Measurements from ENCODE around the gene NT5C2.
A peak's percentile ranks its signal among the peaks of the same experiment; 100 is the strongest.

NT5C2 gene

DNA sequence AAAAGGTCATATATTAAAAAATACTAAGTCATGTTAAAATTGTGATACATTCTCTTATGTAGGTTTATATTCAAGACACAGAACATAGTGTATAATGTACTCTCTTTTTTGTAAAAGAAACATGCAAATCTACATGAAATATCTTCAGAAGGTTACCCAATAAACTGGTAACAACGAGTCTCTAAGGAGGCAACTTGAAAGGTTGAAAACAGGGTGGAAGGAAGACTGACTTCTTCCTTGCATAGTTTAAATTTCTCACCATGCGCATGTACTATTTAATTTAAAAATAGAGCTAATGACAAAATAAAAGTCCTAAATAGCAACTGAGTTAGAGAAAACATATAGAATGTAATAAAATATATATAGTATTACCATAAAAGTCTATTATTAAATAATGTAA, 132.5 kb downstream of the NT5C2 start:
- no peak for DNase-seq (ENCODE audit: low spot score)

GRCh38 chr10:103058034-103058433, 135.0 kb downstream of the NT5C2 start:
- DNase-seq (ENCODE audit: low spot score) = no peak

DNA sequence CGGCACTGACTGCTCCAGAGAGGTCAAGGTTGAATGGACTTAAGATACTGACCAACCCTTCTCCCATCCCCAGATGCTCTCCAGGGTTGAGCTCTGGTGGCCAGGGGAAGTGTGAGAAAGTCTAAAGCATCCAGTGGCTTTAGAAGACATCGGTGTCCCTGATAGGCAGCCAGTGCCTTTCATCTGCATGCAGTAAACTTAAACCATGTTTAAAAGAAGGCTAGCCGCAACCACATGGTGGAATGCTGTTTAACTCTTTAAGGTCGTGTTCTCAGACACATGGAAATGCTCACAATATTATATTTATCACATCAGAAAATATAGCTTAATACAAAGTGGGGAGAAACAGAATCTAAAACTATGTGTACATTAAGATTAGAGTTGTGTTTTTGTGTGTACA, 138.0 kb downstream of the NT5C2 start:
- DNase-seq (ENCODE audit: low spot score) = no peak

DNA sequence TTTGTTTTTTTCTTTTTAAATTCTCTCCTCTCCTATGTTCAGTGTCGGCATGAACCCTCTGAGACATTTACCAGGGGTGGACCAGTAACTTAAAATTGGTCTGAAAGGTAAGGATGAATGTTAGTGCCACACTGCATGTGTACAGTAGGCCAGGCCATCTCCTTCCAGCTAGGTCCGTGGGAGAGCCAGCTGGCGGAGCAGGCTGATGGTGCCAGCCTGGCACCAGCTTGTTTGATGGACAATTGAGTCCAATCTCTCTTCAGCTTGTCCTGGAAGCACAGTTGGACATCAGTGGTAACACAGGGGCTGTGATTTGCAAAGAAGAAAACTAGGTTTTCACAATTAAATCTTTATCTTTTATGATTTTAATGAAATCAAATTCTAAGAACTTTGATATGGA, 138.5 kb downstream of the NT5C2 start:
- no peak for DNase-seq (ENCODE audit: low spot score)

DNA sequence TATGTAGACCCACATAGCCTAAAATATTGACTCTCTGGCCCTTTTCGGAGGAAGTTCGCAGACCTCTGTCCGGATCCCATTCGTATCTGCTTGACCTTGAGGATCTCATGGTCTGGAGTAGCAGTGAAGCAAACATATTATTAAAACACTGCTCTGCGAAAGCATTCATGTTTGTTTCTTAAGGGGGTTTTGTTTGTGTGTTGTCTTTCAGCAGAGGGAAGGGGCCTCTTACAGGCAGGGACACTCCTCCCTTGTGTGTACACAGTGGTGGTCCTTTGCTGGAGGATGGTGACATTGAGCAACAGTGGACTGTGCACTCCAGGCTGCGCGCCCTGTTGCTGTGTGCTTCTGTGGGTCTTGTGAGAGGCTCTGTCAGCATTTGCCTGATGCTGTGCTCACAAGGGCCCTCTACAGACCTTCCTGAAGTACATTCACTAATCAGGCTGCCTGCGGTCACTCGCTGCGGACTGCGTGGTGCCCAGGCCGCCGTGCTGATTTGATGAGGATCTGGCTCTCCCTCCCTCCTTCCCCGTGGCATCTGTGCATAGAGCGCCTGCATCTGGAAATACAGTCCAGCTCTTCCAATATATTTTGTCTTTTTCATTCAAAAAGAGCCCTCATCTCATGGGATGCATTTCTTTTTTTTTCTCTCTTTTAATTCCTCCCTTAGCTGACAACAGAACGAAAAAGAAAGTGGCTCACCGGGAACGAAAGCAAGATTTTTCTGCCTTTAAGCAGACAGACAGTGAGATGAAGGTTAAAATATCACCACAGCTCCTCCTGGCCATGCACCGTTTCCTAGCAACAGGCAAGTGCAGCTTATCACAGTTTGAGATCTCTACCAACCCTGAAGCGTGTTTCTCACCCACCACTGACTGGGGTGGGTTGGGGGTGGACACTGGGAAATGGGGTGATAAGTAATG, 139.2 kb downstream of the NT5C2 start:
- peak; percentile 82 for DNase-seq (ENCODE audit: low spot score)

- no peak for DNase-seq (ENCODE audit: low spot score)
Measured at GRCh38 chr10:103049237-103049636, 143.8 kb downstream of the NT5C2 start.

DNA sequence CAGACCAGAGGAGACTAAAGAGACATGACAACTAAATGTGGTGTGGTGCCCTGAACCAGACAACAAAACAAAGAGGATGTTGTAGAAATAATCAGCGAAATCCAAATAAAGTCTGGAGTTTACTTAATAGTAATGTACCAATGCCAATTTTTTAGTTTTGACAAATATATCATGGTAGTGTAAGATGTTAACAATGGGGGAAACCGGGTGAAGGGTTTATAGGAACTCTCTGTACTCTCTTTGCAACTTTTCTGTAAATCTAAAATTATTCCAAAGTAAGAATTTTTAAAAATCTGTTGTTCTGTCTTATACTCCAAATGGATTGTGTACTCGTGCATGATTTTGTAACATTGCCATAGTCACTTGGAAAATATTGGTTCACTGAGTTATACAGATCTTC, 145.7 kb downstream of the NT5C2 start:
- no peak for DNase-seq (ENCODE audit: low spot score)

DNA sequence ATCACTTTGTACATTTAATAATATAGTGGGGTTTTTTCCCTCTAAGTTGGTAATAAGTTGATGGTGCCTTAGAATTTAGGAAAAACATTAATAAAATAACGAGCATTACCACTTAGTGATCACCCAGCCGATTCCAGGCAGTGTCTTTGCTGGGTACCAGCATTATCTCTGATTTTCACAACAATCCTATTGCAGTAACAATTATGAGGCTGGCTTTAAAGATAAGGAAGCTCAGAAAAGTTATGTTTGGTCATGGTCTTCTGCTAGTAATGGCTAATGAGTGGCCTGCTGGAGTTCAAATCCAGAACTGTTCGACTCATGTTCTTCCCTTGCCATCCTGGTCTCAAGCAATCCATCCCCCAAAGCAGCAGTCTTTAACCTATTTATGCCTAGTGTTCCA, 147.1 kb downstream of the NT5C2 start:
- DNase-seq (ENCODE audit: low spot score) = no peak

DNA sequence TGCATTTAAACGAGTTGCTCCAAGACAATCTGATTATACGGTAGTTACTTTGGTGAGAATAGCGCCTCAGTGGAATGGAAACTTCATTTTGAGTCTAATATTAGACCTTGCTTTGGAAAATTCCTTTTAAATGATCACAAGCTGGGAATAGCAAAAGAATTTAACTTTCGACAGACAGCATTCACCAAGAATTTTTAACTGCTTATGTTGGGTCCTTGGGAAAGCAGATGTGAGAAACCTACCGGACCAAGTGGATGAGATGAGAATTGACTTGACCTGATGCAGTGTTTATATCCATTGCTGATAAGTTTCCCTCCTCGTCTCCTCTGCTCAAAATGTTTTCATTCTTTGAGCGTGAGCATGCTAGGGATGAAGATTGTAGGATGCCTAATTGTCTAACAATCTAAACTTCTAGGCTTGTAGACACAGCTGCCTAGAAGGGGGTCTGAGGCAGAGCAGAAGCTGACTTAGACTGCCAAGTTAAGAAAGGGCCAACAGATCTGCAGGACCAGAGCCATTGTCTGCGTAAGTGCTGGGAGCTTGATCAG, 148.1 kb downstream of the NT5C2 start:
- no peak for DNase-seq (ENCODE audit: low spot score)

GRCh38 chr10:103042908-103043307, 150.2 kb downstream of the NT5C2 start:
- DNase-seq (ENCODE audit: low spot score) = no peak

DNA sequence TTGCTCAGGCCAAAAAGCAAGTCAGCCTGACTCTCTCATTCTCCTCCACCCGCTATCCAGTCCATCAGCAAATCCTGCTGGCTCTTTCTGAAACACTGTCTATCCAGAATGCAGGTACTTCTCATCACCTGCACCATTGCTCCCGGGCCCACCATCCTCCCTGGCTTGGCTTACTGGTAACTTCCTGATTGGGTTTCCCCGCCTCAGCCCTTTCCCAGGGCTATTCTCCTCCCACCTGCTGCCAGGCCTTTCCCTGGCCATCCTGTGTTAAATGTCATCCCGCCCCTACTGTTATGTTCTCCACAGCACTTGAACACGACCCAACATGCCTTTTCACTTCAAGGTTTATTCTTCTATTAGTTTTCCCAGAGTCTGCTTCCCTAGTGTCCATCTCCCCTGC, 150.9 kb downstream of the NT5C2 start:
- DNase-seq (ENCODE audit: low spot score) = no peak

- no peak for DNase-seq (ENCODE audit: low spot score)
Measured at GRCh38 chr10:103041391-103041790, 151.7 kb downstream of the NT5C2 start.

DNA sequence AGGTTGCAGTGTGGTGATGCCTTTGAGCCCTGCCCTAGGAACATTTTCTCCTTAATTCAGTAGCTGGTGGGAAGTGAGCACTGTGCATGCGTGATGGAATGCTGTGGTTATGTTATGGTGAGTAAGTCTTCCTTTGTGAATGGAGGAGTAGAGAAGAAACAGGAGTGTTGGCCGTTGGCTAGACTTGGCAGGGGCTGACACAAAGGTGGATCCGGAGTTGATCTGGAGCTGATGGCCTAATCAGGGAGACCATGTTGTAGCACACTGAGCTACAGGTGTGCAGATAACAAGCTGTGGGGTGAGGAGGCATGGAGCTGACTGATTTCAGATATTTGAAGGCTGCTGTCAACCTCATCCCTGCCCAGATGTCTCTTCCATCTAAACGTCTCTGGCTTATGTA, 152.7 kb downstream of the NT5C2 start:
- peak; percentile 41 for DNase-seq (ENCODE audit: low spot score)

DNA sequence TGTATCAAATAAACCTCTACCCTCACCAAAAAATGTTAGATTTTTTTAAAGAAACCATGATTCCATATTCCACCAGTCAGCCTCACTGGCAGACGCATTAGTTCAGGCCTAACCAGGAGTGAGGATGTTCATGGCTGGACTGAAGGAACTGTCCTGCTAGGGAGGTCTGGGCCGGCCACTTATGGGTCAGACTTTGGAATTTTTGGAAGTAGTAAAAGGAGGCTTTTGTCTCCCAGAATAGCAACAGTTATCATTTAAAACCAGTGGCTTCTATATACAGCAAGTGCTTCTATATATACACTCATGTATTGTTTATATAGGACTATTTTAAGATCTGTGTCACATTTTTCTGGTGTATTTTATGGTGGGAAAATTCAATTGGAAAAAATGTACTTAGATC, 154.5 kb downstream of the NT5C2 start:
- DNase-seq (ENCODE audit: low spot score) = no peak

Measured in kidney tubule cell (primary cell).